GM12878 (cell line): ENCODE results near the gene CD53. TPM values are rescaled to one million over a fixed set of nuclear protein-coding genes. Genes with fewer than 3 reads are reported as not detected.

Source experiments
- CEBPB ChIP-seq, 2 experiments: fragments of 150-350 bp in 1 of 2; IDR thresholded peaks; 2 replicates each; pipeline ENCODE4 v1.6.1; 2012 to 2014; ENCODE audit warnings: low read depth in 2 of 2, low read length in 2 of 2, borderline replicate concordance in 1 of 2, inconsistent platforms in 1 of 2
- JUNB ChIP-seq: IDR thresholded peaks from 2 replicates; pipeline ENCODE4 v1.6.1; 2016; ENCODE audit warnings: antibody characterized with exemption, mild to moderate bottlenecking
- JUND ChIP-seq: IDR thresholded peaks from 2 replicates; pipeline ENCODE4 v1.6.1; 2012; ENCODE audit warnings: low read depth, mild to moderate bottlenecking, low read length, improper control_type of control experiment, moderate library complexity
- KAT2A ChIP-seq: conservative IDR thresholded peaks from 2 replicates; pipeline ENCODE4 v1.6.1; 2011; ENCODE audit warnings: low read depth, low read length; ENCODE audit not compliant: control insufficient read depth
- LARP7 ChIP-seq: fragments of 450-650 bp; IDR thresholded peaks from 2 replicates; pipeline ENCODE4 v1.6.1; 2017; ENCODE audit warnings: mild to moderate bottlenecking
- MEF2B ChIP-seq: fragments of 450-650 bp; IDR thresholded peaks from 2 replicates; pipeline ENCODE4 v1.6.1; 2018; ENCODE audit warnings: mild to moderate bottlenecking, moderate library complexity; ENCODE audit not compliant: partially characterized antibody, poor library complexity, severe bottlenecking
- MTA3 ChIP-seq: IDR thresholded peaks from 2 replicates; pipeline ENCODE4 v1.6.1; 2012; ENCODE audit warnings: low read length, inconsistent platforms, borderline replicate concordance
- SIX5 ChIP-seq: IDR thresholded peaks from 2 replicates; pipeline ENCODE4 v1.6.1; 2011; ENCODE audit warnings: mild to moderate bottlenecking, low read depth, low read length, moderate library complexity; ENCODE audit not compliant: severe bottlenecking
- TAF1 ChIP-seq: IDR thresholded peaks from 2 replicates; pipeline ENCODE4 v1.6.1; 2011; ENCODE audit warnings: mild to moderate bottlenecking, low read depth, low read length, borderline replicate concordance
- ZZZ3 ChIP-seq: IDR thresholded peaks from 2 replicates; pipeline ENCODE4 v1.6.1; 2011; ENCODE audit warnings: low read depth; ENCODE audit not compliant: control insufficient read depth, insufficient read length
- polyA plus RNA-seq, 11 experiments: library from polyadenylated mRNA; depleted of rRNA in 4 of 11; unstranded in 6 of 11; stranded (reverse) in 5 of 11; fragments of >200 nt; fragmentation: Nextera tagmentation in 4 of 11; fragmentation: Illumina TruSeq in 1 of 11; extraction: Ambion mirVana in 4 of 11; extraction: Trizol in 1 of 11; gene quantifications; 1 replicate in 1 of 11; 2 replicates in 10 of 11; pipeline versions ENCODE4 v1.2.1 to v1.2.3, GENCODE V29; 2011 to 2016; ENCODE audit warnings: inconsistent platforms in 2 of 11, missing spikeins in 2 of 11, low read depth in 1 of 11
- total RNA-seq, 4 experiments: library from RNA; depleted of rRNA in 3 of 4; stranded (reverse); fragments of >200 nt in 3 of 4; fragmentation: Illumina TruSeq in 1 of 4; extraction: Trizol in 1 of 4; gene quantifications; 2 replicates each; pipeline versions ENCODE4 v1.2.1 to v1.2.3, GENCODE V29; 2013 to 2021
- TF ChIP-seq, protein P1 (sequence below): IDR thresholded peaks from 2 replicates; pipeline ENCODE4 v1.6.1; 2011; ENCODE audit warnings: low read depth, mild to moderate bottlenecking, low read length, moderate library complexity, borderline replicate concordance; ENCODE audit errors: extremely low read depth
- TF ChIP-seq, protein P2 (sequence below): fragments of 450-650 bp; IDR thresholded peaks from 2 replicates; pipeline ENCODE4 v1.6.1; 2016; ENCODE audit warnings: mild to moderate bottlenecking
- TF ChIP-seq, protein P3 (sequence below): IDR thresholded peaks from 2 replicates; pipeline ENCODE4 v1.6.1; 2012; ENCODE audit warnings: low read depth, low read length, improper control_type of control experiment
- TF ChIP-seq, protein P4 (sequence below): IDR thresholded peaks from 2 replicates; pipeline ENCODE4 v1.6.1; 2012; ENCODE audit warnings: low read depth, low read length, improper control_type of control experiment

CD53 gene
- total and polyA plus RNA-seq, 10 of the 15 experiments (the other 5 are each of a cell fraction or from before 2014, with no cell fraction given): 350 to 1,389 (median 538) TPM

DNA sequence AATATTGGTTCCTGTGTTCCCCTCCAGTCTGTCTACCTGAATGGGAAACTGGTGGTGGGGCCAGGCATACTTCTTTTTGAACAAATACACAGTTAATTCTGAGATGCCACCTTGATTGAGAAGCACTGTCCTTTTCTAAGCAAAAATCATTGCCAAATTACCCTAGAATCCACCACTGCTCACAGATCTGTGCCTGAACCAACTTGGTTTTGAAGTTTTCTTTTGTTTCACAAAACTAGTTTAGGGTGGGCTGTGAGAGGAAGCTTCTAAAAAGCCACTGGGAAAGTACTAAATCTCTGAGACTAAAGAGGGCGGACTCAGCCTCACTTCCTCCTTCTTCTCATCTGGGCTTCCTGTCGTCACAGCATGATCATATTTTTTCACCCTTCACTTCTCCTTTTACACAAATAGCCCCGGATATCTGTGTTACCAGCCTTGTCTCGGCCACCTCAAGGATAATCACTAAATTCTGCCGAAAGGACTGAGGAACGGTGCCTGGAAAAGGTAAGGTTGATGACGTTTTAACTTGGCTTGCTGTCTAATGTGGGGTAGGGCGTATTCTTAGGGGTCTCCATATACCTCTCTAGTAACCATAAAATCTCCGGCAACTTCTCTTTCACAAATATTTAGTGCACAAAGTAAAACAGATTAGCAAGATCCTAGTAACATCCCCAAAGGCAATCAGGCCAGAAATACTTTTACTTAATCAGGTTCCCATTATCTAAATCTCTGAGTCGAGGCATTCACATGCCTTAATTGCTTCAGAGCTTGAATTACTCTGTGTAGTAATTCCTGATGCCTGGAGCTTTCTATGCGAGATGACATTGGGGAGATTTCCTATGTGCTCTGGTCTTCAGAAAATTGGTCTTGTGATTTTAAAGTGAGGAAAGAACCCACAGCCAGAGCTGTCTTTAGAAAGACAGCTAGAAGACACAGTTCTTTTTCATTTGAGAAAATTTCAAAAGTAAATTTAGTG is at the start of gene CD53 (continued):
- peak; percentile 78 for TF ChIP-seq MEF2B
- no peak for TF ChIP-seq JUNB
- TF ChIP-seq CEBPB (IDR thresholded peaks at IDR 0.05; ENCODE audit: borderline replicate concordance in 1 of 2, low read depth in 2 of 2, low read length in 2 of 2): no peak; a peak in 1 of 4 replicates
- TF ChIP-seq ZZZ3: no peak
- no peak for TF ChIP-seq SIX5
- TF ChIP-seq, protein P1, sequence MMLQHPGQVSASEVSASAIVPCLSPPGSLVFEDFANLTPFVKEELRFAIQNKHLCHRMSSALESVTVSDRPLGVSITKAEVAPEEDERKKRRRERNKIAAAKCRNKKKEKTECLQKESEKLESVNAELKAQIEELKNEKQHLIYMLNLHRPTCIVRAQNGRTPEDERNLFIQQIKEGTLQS: no peak
- TF ChIP-seq, protein P2, sequence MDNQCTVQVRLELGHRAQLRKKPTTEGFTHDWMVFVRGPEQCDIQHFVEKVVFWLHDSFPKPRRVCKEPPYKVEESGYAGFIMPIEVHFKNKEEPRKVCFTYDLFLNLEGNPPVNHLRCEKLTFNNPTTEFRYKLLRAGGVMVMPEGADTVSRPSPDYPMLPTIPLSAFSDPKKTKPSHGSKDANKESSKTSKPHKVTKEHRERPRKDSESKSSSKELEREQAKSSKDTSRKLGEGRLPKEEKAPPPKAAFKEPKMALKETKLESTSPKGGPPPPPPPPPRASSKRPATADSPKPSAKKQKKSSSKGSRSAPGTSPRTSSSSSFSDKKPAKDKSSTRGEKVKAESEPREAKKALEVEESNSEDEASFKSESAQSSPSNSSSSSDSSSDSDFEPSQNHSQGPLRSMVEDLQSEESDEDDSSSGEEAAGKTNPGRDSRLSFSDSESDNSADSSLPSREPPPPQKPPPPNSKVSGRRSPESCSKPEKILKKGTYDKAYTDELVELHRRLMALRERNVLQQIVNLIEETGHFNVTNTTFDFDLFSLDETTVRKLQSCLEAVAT: peak; percentile 85
- no peak for TF ChIP-seq MTA3
- TF ChIP-seq, protein P3, sequence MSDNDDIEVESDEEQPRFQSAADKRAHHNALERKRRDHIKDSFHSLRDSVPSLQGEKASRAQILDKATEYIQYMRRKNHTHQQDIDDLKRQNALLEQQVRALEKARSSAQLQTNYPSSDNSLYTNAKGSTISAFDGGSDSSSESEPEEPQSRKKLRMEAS: no peak
- peak; percentile 32; the same call in 1 of the 2 replicates for TF ChIP-seq LARP7
- TF ChIP-seq JUND: no peak
- TF ChIP-seq, protein P4, sequence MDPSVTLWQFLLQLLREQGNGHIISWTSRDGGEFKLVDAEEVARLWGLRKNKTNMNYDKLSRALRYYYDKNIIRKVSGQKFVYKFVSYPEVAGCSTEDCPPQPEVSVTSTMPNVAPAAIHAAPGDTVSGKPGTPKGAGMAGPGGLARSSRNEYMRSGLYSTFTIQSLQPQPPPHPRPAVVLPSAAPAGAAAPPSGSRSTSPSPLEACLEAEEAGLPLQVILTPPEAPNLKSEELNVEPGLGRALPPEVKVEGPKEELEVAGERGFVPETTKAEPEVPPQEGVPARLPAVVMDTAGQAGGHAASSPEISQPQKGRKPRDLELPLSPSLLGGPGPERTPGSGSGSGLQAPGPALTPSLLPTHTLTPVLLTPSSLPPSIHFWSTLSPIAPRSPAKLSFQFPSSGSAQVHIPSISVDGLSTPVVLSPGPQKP: 0 out of 2 replicates have a peak, but pooled peaks have one; percentile 5
- TF ChIP-seq KAT2A: no peak
- TF ChIP-seq TAF1: peak; percentile 83
